ENCODE data around the gene CPNE7. TPM values are rescaled to one million over a fixed set of nuclear protein-coding genes. Genes with fewer than 3 reads are reported as not detected.

CPNE7 gene
- total and polyA plus RNA-seq, 10 of the 15 experiments (the other 5 are each of a cell fraction or from before 2014, with no cell fraction given): 0.29 to 46.9 (median 17.5) TPM

DNA sequence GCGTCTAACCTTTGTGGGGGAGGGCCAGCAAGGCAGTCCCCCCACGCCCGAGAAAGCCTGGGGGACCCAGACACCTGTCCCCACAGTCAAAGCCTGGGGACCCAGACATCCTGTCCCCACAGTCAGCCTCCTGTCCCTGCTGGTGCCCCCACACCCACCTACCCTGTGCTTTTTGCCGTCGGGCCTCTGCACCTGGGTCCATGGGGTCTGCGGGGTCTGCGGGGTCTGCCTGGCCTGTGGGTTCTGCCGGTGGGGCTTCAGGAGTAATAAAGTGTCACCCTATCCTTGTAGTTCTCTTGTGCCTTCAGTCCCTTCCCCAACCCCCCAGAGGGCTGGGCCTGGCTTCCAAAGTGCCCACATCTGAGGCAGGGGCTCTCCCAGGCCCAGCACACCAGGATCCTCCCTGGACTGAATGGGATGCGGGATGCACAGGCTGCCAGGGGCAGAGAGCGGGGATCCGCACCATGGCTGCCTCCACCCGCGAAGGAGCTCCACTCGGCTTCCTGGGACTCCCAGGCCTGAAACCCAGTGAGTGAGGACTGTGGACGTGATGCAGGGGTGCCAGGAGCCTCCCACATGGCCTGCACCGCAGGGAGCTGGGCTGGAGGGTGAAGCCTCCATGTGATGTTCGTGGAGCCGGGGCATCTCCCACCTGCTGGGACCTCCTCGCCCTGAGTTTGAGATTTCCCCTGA, 21.5 kb downstream of the CPNE7 start:
- Histone ChIP-seq H2AFZ (ENCODE audit: control insufficient read depth, low read depth, low read length) (no peak overlapping the region), H3K4me1 (ENCODE audit: control insufficient read depth, insufficient read depth, low read length) (no peaks in the 10 kb centered on the region), H3K4me3 (no peak overlapping the region), H3K27me3 (replicated peaks in 1 of 2; ENCODE audit: control insufficient read depth in 2 of 2, insufficient read depth in 2 of 2, low read length in 1 of 2) (no peaks in the 10 kb centered on the region), H4K20me1 (ENCODE audit: control insufficient read depth, insufficient read depth) (no peaks in the 10 kb centered on the region), H3K4me2 (ENCODE audit: control insufficient read depth, insufficient read depth) (no peak overlapping the region), H3K27ac (ENCODE audit: control insufficient read depth, insufficient read depth) (no peak overlapping the region), H3K9me3 (replicated peaks; ENCODE audit: control insufficient read depth, insufficient read depth, low read length) (no peaks in the 10 kb centered on the region), H3K36me3 (ENCODE audit: control insufficient read depth in 2 of 2, insufficient read depth in 2 of 2, low read length in 1 of 2) (no peaks in the 10 kb centered on the region; a peak in 1 of 4 replicates), H3K79me2 (ENCODE audit: control insufficient read depth, insufficient read depth, low read length) (no peaks in the 10 kb centered on the region), H3K9ac (ENCODE audit: control insufficient read depth, insufficient read depth, low read length) (no peak overlapping the region)
- FAIRE-seq (no peak), DNase-seq (ENCODE audit: low read depth, low spot score) (no peak), ATAC-seq (no peak)
- ChIA-PET CTCF (no interaction called here), RAD21 (ENCODE audit: unreplicated experiment) (no interaction called here), SMC1A (ENCODE audit: uncharacterized antibody, unreplicated experiment) (no interaction called here), POLR2A (no interaction called here)
- in situ Hi-C loops (cut with MboI) (no loop called here), intact Hi-C loops (cut with micrococcal nuclease; ENCODE audit: unreplicated experiment) (no loop called here)
- WGBS (ENCODE audit: insufficient coverage, insufficient replicate concordance, low lambda C conversion rate, missing lambda C conversion rate): 61% methylated on average over 19 of the region's 19 CpGs
- BruUV-seq (replicated peaks): no TSS peak
- TF ChIP-seq CBX3 (IDR thresholded peaks at IDR 0.05; ENCODE audit: borderline replicate concordance, low read depth): no peak
- no peak for TF ChIP-seq SIN3A (IDR thresholded peaks at IDR 0.05; ENCODE audit: low read depth, low read length)
- no peak for TF ChIP-seq EED (IDR thresholded peaks at IDR 0.05; ENCODE audit: low read depth)
- no peak for TF ChIP-seq CBFB (IDR thresholded peaks at IDR 0.05; ENCODE audit: low read depth)
- no peak for TF ChIP-seq BHLHE40 (IDR thresholded peaks at IDR 0.05; ENCODE audit: borderline replicate concordance in 1 of 2, low read depth in 2 of 2, low read length in 1 of 2)
- TF ChIP-seq, protein P1, sequence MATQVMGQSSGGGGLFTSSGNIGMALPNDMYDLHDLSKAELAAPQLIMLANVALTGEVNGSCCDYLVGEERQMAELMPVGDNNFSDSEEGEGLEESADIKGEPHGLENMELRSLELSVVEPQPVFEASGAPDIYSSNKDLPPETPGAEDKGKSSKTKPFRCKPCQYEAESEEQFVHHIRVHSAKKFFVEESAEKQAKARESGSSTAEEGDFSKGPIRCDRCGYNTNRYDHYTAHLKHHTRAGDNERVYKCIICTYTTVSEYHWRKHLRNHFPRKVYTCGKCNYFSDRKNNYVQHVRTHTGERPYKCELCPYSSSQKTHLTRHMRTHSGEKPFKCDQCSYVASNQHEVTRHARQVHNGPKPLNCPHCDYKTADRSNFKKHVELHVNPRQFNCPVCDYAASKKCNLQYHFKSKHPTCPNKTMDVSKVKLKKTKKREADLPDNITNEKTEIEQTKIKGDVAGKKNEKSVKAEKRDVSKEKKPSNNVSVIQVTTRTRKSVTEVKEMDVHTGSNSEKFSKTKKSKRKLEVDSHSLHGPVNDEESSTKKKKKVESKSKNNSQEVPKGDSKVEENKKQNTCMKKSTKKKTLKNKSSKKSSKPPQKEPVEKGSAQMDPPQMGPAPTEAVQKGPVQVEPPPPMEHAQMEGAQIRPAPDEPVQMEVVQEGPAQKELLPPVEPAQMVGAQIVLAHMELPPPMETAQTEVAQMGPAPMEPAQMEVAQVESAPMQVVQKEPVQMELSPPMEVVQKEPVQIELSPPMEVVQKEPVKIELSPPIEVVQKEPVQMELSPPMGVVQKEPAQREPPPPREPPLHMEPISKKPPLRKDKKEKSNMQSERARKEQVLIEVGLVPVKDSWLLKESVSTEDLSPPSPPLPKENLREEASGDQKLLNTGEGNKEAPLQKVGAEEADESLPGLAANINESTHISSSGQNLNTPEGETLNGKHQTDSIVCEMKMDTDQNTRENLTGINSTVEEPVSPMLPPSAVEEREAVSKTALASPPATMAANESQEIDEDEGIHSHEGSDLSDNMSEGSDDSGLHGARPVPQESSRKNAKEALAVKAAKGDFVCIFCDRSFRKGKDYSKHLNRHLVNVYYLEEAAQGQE (IDR thresholded peaks at IDR 0.05; ENCODE audit: low read depth, low read length): no peak
- TF ChIP-seq, protein P2, sequence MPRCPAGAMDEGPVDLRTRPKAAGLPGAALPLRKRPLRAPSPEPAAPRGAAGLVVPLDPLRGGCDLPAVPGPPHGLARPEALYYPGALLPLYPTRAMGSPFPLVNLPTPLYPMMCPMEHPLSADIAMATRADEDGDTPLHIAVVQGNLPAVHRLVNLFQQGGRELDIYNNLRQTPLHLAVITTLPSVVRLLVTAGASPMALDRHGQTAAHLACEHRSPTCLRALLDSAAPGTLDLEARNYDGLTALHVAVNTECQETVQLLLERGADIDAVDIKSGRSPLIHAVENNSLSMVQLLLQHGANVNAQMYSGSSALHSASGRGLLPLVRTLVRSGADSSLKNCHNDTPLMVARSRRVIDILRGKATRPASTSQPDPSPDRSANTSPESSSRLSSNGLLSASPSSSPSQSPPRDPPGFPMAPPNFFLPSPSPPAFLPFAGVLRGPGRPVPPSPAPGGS (IDR thresholded peaks at IDR 0.05; ENCODE audit: borderline replicate concordance, insufficient read depth, low read depth, low read length, poor library complexity, severe bottlenecking): no peak
- TF ChIP-seq IRF4 (IDR thresholded peaks at IDR 0.05; ENCODE audit: low read depth, low read length): no peak
- no peak for TF ChIP-seq POU2F2 (IDR thresholded peaks at IDR 0.05; ENCODE audit: borderline replicate concordance, low read depth, low read length)
- TF ChIP-seq SP1 (IDR thresholded peaks at IDR 0.05; ENCODE audit: low read depth, low read length): no peak
- TF ChIP-seq NR2C2 (IDR thresholded peaks at IDR 0.05; ENCODE audit: borderline replicate concordance, control insufficient read depth, insufficient read length, low read depth): no peak
- TF ChIP-seq ZNF384 (IDR thresholded peaks at IDR 0.05; ENCODE audit: borderline replicate concordance, low read depth, low read length): no peak
- no peak for TF ChIP-seq STAT3 (IDR thresholded peaks at IDR 0.05; ENCODE audit: low read depth, low read length)
- TF ChIP-seq EZH2 (IDR thresholded peaks at IDR 0.05; ENCODE audit: borderline replicate concordance, control insufficient read depth, low read depth, low read length): no peak
- TF ChIP-seq CBX5 (IDR thresholded peaks at IDR 0.05; ENCODE audit: low read depth): no peak
- TF ChIP-seq SREBF2 (IDR thresholded peaks at IDR 0.05; ENCODE audit: low read length): no peak
- TF ChIP-seq, protein P3, sequence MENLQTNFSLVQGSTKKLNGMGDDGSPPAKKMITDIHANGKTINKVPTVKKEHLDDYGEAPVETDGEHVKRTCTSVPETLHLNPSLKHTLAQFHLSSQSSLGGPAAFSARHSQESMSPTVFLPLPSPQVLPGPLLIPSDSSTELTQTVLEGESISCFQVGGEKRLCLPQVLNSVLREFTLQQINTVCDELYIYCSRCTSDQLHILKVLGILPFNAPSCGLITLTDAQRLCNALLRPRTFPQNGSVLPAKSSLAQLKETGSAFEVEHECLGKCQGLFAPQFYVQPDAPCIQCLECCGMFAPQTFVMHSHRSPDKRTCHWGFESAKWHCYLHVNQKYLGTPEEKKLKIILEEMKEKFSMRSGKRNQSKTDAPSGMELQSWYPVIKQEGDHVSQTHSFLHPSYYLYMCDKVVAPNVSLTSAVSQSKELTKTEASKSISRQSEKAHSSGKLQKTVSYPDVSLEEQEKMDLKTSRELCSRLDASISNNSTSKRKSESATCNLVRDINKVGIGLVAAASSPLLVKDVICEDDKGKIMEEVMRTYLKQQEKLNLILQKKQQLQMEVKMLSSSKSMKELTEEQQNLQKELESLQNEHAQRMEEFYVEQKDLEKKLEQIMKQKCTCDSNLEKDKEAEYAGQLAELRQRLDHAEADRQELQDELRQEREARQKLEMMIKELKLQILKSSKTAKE (IDR thresholded peaks at IDR 0.05; ENCODE audit: low read depth, poor library complexity, severe bottlenecking): no peak
- no peak for TF ChIP-seq SUPT20H (IDR thresholded peaks at IDR 0.05; ENCODE audit: borderline replicate concordance, control insufficient read depth, low read depth, low read length)

All from GM12878 (cell line).